ENCODE data around the gene GJD2. TPM values are rescaled to one million over a fixed set of nuclear protein-coding genes. Genes with fewer than 3 reads are reported as not detected.

The GJD2 gene
- total and polyA plus RNA-seq, 9 donors, result not detected

- TF ChIP-seq POLR2A (IDR thresholded peaks at IDR 0.05), result no peak
- no peak for TF ChIP-seq EP300 (IDR thresholded peaks at IDR 0.05)
- no peak for TF ChIP-seq CTCF (IDR thresholded peaks at IDR 0.05)
- no peak for DNase-seq
- H3K9me3 ChIP-seq, result no peaks in the 10 kb centered on the region
- H3K27me3 ChIP-seq, result no peaks in the 10 kb centered on the region
- H3K36me3 ChIP-seq, result no peaks in the 10 kb centered on the region
- no peak overlapping the region for H3K27ac ChIP-seq
- H3K4me1 ChIP-seq (ENCODE audit: insufficient read depth), result no peaks in the 10 kb centered on the region
- WGBS, 3 donors, result 91 to 92% (median 92%) methylated on average over 1 of the region's 1 CpG
- H3K4me3 ChIP-seq, result no peak overlapping the region
- intact Hi-C loops (cut with DNase I), result no loop called here
Measured at GRCh38 chr15:34718681-34719665, 35.8 kb downstream of the GJD2 start.

GRCh38 chr15:34717729-34718128 lies 37.1 kb downstream of the GJD2 start:
- H3K27ac ChIP-seq, result no peak overlapping the region
- no peaks in the 10 kb centered on the region for H3K36me3 ChIP-seq
- H3K4me3 ChIP-seq, result no peak overlapping the region
- H3K9me3 ChIP-seq, result no peaks in the 10 kb centered on the region
- H3K4me1 ChIP-seq (ENCODE audit: insufficient read depth), result no peaks in the 10 kb centered on the region
- WGBS, 3 donors, result 64 to 86% (median 84%) methylated on average over 2 of the region's 2 CpGs
- TF ChIP-seq EP300 (IDR thresholded peaks at IDR 0.05), result no peak
- TF ChIP-seq POLR2A (IDR thresholded peaks at IDR 0.05), result no peak
- no peak for TF ChIP-seq CTCF (IDR thresholded peaks at IDR 0.05)
- intact Hi-C loops (cut with DNase I), result no loop called here
- no peak for DNase-seq
- H3K27me3 ChIP-seq, result no peaks in the 10 kb centered on the region

GRCh38 chr15:34716111-34716510 lies 38.7 kb downstream of the GJD2 start:
- intact Hi-C loops (cut with DNase I), result no loop called here
- Histone ChIP-seq H3K9me3 (no peaks in the 10 kb centered on the region), H3K27me3 (no peaks in the 10 kb centered on the region), H3K36me3 (no peaks in the 10 kb centered on the region), H3K27ac (no peak overlapping the region), H3K4me3 (no peak overlapping the region), H3K4me1 (ENCODE audit: insufficient read depth) (no peaks in the 10 kb centered on the region)
- 64 to 85% (median 77%) methylated on average over 9 of the region's 9 CpGs for WGBS, 3 donors
- TF ChIP-seq POLR2A (IDR thresholded peaks at IDR 0.05) (no peak), EP300 (IDR thresholded peaks at IDR 0.05) (no peak), CTCF (IDR thresholded peaks at IDR 0.05) (no peak)
- no peak for DNase-seq

- TF ChIP-seq EP300 (IDR thresholded peaks at IDR 0.05), result no peak
- no peak for TF ChIP-seq CTCF (IDR thresholded peaks at IDR 0.05)
- TF ChIP-seq POLR2A (IDR thresholded peaks at IDR 0.05), result no peak
- H3K36me3 ChIP-seq, result no peaks in the 10 kb centered on the region
- no peak for DNase-seq
- H3K27me3 ChIP-seq, result no peaks in the 10 kb centered on the region
- H3K4me3 ChIP-seq, result no peak overlapping the region
- H3K27ac ChIP-seq, result no peak overlapping the region
- WGBS, 3 donors, result 74 to 84% (median 75%) methylated on average over 5 of the region's 5 CpGs
- H3K9me3 ChIP-seq, result no peaks in the 10 kb centered on the region
- intact Hi-C loops (cut with DNase I), result no loop called here
- H3K4me1 ChIP-seq (ENCODE audit: insufficient read depth), result no peaks in the 10 kb centered on the region
Measured at GRCh38 chr15:34714476-34715121, 40.2 kb downstream of the GJD2 start.
